Measurements from ENCODE around the gene HMSD. TPM values are rescaled to one million over a fixed set of nuclear protein-coding genes. Genes with fewer than 3 reads are reported as not detected.
"Not testable (repeated sequence)": the region's sequence is repeated elsewhere in the genome, so short reads cannot be mapped to it uniquely, and the experiment has no call there.

The HMSD gene, protein sequence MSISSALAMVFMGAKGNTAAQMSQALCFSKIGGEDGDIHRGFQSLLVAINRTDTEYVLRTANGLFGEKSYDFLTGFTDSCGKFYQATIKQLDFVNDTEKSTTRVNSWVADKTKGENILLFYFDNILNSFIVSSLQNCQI
- total RNA-seq: not detected in 2 replicates
- polyA plus RNA-seq (2012): not detected

- DNase-seq (ENCODE audit: low read depth): peak; percentile 10
Measured at GRCh38 chr18:63949068-63949737, at the start of gene HMSD. Gene HMSD (plus strand): TSS chr18:63949301. CDS start chr18:63953456, 4,155 bp downstream.

GRCh38 chr18:63903851-63904570, 45.1 kb upstream of the HMSD start:
- DNase-seq (ENCODE audit: low read depth): no peak

DNA sequence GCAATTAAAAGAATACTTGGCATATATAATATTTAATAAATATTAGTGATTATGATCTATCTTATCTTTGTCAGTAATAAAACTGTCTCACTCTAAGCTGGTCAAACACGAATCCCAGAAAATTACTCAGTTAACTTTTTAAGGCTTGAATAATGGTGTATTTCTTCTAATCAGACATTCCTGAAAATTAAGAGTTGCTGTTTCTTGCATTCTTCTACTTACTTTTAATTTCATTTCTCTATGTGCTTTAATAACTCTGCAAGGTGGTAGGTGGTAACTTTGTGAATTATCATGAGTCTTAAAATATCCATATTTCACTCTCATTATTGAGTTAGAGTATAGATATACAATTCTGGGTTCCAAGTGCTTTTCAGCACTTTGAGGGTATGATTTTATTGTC, 44.4 kb upstream of the HMSD start:
- DNase-seq (ENCODE audit: low read depth): no peak

- no peak for DNase-seq (ENCODE audit: low read depth)
Measured at GRCh38 chr18:63905361-63905760, 43.7 kb upstream of the HMSD start.

GRCh38 chr18:63906056-63906455, 43.0 kb upstream of the HMSD start:
- DNase-seq (ENCODE audit: low read depth): no peak

GRCh38 chr18:63907664-63908063, 41.4 kb upstream of the HMSD start, which contains the start of gene SERPINB10:
Gene SERPINB10 (plus strand): TSS chr18:63907958. CDS start chr18:63915511, 7,553 bp downstream.
- no peak for DNase-seq (ENCODE audit: low read depth)

- DNase-seq (ENCODE audit: low read depth): no peak
Measured at GRCh38 chr18:63908858-63909257, 40.2 kb upstream of the HMSD start.

GRCh38 chr18:63909870-63910269, 39.2 kb upstream of the HMSD start:
- DNase-seq (ENCODE audit: low read depth): no peak

DNA sequence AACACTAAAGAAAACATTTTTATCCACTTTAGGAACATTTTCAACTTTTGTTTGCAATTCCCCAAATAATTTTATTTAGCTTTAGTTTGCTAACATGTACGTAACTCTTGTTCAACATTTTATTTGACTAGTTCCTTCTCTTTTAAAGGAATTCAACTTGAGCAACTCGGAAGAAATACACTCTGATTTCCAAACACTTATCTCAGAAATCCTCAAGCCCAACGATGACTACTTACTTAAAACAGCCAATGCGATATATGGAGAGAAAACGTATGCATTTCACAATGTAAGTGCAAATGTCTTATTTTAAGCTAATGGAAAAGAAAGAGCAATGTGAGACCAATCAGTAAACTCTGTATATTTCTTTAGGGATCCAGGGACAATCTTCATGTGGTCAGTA, 31.3 kb upstream of the HMSD start:
- no peak for DNase-seq (ENCODE audit: low read depth)

GRCh38 chr18:63922049-63922448, 27.1 kb upstream of the HMSD start:
- no peak for DNase-seq (ENCODE audit: low read depth)

- DNase-seq (ENCODE audit: low read depth): no peak
Measured at GRCh38 chr18:63924551-63924950, 24.6 kb upstream of the HMSD start.

GRCh38 chr18:63928331-63928730, 20.8 kb upstream of the HMSD start:
- DNase-seq (ENCODE audit: low read depth): no peak

DNA sequence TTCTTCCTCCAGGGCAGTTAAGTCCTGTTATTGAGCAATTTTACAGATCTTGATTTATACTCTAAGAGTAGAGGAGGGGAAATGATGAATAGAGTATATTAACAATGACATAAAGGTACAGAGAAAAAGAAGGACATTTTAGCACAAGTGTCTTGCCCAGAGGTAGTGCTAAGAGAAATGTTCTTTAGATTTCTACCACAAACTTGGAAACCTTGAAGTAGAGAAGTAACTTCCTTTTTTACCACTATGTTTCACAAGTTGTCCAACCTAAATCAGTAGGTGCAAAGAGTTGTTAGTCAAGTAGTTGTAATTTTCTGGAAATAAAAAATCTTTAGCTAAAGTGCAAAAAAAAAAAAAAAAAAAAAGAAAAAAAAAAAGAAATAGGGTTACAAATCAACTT, 19.7 kb upstream of the HMSD start:
- DNase-seq (ENCODE audit: low read depth): not testable (repeated sequence)

DNA sequence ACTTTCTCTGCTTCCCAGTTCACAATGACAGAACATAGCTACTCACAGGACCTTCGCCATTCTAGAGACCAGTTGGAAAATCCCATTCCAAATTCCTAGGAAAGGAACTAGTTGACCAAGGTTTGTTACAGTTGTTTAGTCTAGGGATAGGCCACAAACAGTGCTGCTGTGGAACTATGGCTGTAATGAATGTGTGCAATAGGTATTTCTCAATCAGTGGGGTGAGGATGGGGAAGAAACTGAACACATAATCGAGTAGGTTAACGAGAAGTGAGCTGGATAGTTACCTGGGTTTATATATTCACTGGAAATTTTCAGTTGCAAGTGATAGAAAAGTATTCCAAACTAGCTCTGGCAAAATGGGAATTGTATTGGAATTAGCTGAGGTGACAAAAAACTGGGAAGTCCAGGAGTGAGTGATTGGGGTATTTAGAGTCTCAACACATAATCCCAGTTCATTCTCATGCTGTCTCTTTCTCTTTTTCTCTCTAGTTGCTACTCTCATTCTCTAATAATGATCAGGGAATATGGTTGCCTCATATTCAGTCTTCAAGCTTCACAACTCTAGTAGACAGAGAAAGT, 18.2 kb upstream of the HMSD start:
- no peak for DNase-seq (ENCODE audit: low read depth)

DNA sequence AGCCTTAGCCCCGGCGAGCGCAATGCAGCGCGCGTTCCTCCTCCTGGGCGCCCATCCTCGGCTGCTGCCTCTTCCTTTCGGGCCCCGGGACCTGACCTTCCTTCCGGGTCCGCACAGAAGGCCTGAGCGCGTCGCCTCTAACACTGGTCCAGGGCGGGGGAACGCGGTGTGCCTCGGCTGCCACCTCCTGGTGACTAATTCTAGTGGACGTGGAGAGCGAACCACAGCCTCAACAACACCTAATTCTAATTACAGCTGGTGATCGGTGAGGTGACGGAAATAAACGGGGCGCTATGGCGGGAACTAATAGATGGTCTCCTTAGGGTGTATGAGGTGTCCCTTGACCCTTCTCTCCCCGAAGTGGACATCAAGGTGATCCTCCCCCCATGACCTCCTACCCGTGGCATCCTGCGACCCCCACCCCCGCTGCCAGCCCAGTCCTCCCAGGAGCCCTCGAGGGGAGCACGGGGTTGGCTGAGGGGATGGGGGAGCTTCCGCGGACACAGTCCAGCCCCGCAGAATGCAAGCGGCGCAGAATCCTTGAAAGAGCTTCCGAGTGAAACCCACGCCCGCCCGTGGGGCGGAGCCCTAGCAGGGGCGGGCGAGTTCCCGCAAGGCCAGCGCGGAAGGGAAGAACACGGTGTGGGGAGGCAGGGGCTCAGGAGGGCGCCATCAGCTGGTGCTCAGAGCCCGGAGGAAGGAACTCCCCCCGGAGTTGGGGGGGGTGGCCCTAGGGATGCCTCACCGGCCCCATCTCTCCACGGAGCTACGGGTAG, 12.8 kb upstream of the HMSD start:
- DNase-seq (ENCODE audit: low read depth): peak; percentile 77

DNA sequence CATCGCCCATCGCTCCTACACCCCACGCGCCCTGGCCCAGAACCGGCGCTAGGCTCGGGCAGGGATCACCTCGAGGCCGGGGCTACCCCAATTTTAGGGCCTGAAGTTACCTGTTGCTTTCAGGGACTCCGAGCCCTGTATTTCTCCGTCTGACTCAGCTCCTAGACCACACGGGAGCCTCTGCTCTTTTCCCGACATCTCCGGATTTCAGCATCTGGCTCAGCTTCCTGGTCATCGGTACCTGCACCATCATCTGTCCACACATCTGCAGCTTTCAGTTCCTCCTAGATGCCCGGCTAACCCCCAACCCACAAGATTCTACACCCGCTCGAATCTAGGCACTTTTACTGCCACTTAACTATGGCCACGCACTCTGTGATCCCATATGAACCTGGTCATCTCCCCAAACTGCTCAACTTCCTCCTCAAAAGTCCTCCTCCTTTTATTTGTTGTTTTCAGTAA, 12.1 kb upstream of the HMSD start:
- no peak for DNase-seq (ENCODE audit: low read depth)

DNA sequence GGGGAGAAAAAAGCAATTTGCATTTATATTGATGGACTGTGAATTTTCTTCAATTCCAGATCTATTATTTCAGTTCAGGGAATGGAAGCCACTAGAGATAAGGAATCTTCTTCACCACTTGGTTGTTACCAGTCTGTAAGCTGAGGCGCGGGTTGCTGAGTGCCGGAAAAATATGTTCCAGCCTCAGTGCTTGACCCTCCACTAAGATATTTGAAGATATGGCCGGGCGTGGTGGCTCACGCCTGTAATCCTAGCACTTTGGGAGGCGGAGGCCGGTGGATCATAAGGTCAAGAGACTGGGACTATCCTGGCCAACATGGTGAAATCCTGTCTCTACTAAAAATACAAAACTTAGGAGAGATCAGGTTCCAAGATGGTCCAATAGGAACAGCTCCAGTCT, 9.1 kb upstream of the HMSD start:
- DNase-seq (ENCODE audit: low read depth): no peak

DNA sequence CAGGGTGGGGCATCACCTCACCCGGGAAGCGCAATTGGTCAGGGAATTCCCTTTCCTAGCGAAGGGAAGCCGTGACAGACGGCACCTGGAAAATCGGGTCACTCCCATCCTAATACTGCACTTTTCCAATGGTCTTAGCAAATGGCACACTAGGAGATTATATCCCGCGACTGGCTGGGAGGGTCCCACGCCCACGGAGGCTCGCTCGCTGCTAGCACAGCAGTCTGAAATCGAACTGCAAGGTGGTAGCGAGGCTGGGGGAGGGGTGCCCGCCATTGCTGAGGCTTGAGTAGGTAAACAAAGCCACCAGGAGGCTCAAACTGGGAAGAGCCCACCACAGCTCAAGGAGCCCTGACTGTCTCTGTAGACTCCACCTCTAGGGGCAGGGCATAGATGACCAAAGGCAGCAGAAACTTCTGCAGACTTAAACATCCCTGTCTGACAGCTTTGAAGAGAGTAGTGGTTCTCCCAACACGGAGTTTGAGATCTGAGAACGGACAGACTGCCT, 8.5 kb upstream of the HMSD start:
- DNase-seq (ENCODE audit: low read depth): not testable (repeated sequence)

GRCh38 chr18:63947051-63947790, 1.9 kb upstream of the HMSD start:
- no peak for DNase-seq (ENCODE audit: low read depth)

DNA sequence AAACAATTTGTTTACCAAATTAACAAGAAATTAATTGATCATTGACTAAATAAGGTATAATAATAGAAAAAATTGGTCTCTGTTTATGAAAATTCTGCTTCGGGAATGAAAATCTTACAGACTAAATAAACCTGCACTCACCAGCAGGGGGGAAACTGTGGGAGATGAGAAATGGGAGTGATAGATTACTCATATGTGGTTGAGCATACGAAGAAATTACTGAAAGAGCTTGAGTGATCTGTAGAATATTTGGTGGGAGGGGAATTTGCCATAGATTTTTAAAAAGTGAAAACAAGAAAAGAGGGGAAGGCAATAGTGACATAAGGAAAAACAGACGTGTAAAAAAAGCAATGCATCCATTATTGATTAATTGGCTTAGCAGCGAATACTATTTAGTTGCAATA, 2.2 kb downstream of the HMSD start:
- no peak for DNase-seq (ENCODE audit: low read depth)

All from myocyte (in vitro differentiated cells).